Epithelial cell of esophagus (primary cell): ENCODE results near the gene BGN.

ENCODE experiments used
- DNase-seq: peaks from one replicate; pipeline ENCODE4 v3.0.0; 2010; ENCODE audit warnings: low read depth
- H3K4me3 ChIP-seq: 2 replicates; pipeline ENCODE4 v1.5.1; 2011; ENCODE audit warnings: mild to moderate bottlenecking, low read length, control low read depth
- TF ChIP-seq, protein P1 (sequence below): IDR thresholded peaks from 2 replicates; pipeline ENCODE4 v1.5.1; 2011; ENCODE audit warnings: low read depth, mild to moderate bottlenecking, low read length, control low read depth, inconsistent platforms; ENCODE audit not compliant: insufficient read depth; ENCODE audit errors: missing control alignments

Gene BGN

DNA sequence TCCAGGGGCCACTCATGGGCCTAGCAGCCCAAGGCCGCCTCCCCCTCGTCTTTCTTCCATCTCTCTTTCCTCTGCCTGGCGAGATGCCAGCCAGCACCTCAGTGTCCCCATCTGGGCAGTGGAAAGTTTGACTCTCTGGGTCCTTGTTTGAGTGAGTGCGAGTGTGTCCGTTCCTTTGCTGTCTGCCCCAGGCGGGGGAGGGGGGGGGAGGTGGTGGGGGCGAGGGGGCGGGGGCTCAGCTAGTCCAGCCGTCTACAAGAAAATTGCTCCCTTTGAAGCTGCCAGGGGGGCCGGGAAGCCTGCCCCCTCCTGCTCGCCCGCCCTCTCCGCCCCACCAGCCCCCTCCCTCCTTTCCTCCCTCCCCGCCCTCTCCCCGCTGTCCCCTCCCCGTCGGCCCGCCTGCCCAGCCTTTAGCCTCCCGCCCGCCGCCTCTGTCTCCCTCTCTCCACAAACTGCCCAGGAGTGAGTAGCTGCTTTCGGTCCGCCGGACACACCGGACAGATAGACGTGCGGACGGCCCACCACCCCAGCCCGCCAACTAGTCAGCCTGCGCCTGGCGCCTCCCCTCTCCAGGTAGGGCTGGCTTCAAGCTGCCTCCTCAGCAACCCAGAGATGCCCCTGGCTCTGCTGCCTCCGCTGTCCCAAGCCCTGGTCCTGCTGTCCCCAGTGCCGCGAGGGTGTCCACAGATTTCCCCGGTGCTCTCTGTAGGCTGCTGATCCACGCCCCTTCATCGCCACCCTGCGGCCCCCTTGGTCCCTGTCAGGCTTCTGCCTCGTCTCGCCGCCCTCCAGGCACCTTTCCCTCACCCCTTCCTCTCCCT is at the start of gene BGN:
Gene BGN, plus strand, starts transcription at position 440 of the 821 bp plus-strand sequence. CDS start 9,652 bp downstream, outside the sequence.
- no peak within 1 kb of the TSS for H3K4me3 ChIP-seq
- DNase-seq, result no peak
- TF ChIP-seq, protein P1, sequence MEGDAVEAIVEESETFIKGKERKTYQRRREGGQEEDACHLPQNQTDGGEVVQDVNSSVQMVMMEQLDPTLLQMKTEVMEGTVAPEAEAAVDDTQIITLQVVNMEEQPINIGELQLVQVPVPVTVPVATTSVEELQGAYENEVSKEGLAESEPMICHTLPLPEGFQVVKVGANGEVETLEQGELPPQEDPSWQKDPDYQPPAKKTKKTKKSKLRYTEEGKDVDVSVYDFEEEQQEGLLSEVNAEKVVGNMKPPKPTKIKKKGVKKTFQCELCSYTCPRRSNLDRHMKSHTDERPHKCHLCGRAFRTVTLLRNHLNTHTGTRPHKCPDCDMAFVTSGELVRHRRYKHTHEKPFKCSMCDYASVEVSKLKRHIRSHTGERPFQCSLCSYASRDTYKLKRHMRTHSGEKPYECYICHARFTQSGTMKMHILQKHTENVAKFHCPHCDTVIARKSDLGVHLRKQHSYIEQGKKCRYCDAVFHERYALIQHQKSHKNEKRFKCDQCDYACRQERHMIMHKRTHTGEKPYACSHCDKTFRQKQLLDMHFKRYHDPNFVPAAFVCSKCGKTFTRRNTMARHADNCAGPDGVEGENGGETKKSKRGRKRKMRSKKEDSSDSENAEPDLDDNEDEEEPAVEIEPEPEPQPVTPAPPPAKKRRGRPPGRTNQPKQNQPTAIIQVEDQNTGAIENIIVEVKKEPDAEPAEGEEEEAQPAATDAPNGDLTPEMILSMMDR, result no peak

DNA sequence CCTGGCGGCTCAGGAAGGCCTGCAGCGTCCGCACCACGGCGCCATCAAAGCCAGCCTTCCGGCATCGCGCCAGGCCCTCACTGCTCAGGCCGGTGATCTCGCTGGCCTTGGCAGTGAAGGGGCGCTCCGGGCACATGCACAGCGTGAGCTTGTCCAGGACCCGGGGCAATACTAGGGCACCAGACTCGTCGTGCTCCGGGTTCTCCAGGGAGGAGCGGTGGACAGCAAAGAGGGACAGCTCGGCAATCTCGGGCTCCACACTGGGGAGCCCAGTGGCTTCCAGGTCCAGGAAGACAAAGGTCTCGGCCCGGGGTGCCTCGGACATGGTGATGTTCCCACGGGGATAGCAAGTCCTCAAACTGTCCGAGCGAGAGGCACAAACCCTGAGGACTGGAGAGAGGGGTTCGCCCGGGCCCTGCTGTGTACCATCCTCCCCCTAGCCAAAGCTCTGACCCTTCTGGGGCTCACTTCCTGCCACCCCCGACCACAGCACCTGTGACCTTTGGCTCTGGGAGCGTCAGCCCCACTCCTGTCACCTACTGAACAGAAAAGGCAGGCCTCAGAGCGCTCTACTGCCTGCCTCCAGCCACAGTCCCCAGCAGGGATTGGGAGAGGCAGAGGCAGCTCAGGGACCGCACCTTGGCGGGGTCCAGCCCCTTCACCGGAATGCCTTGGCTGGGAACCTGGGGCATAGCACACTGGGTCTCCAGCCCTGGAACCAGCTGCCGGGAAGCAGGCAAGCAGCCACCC is 49.5 kb upstream of the BGN start:
- no peak for DNase-seq
- H3K4me3 ChIP-seq, result no peak overlapping the region
- TF ChIP-seq, protein P1, result no peak

DNA sequence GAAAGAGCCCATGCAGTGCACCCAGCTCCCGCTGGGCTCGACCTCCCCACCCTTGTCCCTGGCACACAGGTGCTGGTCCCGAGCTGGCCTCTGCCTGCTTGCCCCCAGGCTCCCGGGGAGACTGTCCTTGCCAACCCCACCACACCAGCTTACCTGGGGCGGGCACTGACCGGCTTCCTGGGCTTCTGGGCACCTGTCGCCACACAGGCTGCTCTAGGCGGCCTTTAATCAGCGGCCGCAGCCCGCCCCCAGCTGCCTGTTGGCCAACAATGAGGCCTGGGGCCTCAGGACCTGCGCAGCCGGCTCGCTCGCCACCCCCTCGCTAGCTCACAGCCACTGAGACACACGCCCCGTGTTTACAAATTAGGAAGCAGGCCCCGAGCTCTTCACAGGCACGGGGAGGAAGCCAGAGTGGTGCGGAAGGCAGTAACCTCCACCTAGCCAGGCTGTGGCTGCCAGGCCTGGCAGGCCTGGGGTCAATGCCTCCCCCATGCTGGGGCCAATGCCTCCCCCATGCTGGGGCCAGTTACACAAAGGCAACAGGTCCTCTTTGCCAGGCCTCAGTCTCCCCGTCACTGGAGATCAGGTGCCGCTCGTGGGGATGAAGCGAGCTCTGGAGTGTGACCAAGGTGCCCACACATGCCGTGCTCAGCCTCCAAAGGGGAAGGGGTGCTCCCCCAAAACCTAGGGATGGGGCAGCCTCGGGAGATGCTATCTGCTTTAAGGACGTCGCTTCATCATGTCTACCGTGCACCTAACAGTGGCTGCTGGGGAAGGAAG is 48.7 kb upstream of the BGN start, which contains the start of gene TREX2:
Gene TREX2, minus strand, starts transcription at position 201 of the 780 bp plus-strand sequence. CDS start 626 bp downstream, outside the sequence.
- DNase-seq, result no peak
- no peak within 1 kb of the TSS for H3K4me3 ChIP-seq
- TF ChIP-seq, protein P1, result no peak

DNA sequence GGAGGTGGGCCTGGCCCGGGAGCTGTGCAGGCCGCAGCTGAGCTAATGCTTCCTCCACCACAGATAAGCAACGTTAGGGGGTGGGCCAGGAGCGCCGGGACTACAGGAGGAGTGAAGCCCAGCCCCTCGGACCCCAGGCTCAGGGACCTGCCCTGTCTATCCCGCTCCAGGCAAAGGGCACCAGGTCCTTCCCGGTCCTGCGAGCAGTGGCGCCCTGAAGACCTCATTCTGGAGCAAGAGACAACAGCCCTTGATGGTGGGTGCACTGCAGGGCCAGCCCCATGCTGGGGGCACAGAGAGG is 48.2 kb upstream of the BGN start:
- TF ChIP-seq, protein P1, result no peak
- H3K4me3 ChIP-seq, result no peak overlapping the region
- DNase-seq, result no peak

DNA sequence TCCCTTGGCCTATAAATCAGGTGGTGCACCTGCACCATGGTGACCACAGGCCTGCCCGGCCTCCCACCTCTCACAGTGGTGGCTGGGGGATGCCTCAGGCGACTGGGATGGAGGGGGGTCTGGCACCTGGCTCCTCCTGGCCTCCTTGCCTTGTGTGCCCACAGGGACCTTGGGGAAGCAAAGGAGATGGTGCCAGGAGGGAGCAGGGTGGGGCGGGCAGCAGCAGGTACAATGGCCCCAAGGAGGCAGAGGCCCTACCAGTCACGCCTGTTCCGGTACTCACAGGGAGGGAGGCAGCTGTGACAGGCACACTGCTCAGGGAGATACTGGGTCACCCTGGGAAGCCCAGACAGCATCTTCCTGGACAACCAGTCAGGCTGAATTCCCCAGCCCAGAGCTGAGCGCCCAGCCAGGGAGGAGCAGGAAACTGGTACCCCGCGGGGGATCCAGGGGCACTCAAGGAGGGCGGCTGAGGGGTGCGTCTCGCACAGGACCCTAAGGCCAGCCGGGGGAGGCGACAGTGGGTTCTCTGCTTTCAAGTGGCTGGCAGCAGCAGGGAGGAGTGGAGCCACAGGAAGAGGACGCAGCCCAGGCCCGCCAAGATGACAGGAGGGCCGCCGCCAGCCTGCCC is 47.7 kb upstream of the BGN start:
- H3K4me3 ChIP-seq, result no peak overlapping the region
- peak; percentile 8 for DNase-seq
- TF ChIP-seq, protein P1, result no peak

DNA sequence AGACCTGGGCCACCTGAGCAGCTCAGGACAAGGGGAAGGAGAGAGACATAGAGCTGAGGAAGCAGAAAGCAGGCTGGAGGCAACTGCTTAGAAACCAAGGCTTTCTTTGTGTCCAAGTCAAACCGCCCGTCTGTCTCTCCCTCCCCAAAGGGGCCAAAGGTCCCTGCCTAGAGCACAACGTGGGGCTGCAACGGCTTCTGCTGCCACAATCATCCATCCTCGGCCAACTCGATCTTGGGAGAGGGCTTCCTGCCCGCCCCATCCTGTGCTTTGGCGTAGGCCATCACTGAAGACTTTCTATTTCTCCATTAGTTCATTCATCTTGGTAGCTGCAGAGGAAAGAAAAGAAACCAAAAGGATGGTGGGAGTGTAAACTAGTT is 47.2 kb upstream of the BGN start:
- TF ChIP-seq, protein P1, result no peak
- H3K4me3 ChIP-seq, result no peak overlapping the region
- DNase-seq, result no peak
